SK-N-DZ (cell line): ENCODE data around the gene ACP2.

Experiments used
- DNase-seq: peaks from one replicate; pipeline ENCODE4 v3.0.0-alpha.2; 2015; ENCODE audit warnings: low spot score

The ACP2 gene

GRCh38 chr11:47269002-47269828, 20.6 kb upstream of the ACP2 start:
- peak; percentile 87 for DNase-seq

DNA sequence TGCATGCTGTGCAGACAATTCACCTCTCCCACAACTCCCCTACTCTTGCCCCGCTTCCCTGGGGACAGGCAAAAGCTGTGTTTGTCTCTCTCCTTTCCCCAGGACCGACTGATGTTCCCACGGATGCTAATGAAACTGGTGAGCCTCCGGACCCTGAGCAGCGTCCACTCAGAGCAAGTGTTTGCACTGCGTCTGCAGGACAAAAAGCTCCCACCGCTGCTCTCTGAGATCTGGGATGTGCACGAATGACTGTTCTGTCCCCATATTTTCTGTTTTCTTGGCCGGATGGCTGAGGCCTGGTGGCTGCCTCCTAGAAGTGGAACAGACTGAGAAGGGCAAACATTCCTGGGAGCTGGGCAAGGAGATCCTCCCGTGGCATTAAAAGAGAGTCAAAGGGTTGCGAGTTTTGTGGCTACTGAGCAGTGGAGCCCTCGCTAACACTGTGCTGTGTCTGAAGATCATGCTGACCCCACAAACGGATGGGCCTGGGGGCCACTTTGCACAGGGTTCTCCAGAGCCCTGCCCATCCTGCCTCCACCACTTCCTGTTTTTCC, 19.9 kb upstream of the ACP2 start:
- no peak for DNase-seq

DNA sequence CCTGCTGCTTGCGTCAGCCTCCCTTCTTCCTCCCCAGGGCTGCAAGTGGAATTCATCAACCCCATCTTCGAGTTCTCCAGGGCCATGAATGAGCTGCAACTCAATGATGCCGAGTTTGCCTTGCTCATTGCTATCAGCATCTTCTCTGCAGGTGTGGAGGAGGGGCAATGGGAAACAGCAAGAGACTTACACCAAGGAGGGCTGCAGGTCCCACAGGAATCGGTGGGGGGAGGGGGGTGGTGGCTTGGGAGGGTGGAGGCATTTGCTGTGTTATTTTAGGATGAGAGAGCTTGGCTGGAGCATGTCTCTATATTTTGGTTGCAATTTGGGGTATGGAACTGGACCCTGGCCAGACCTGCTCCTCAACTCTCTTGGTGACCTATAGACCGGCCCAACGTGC, 19.3 kb upstream of the ACP2 start:
- no peak for DNase-seq

DNA sequence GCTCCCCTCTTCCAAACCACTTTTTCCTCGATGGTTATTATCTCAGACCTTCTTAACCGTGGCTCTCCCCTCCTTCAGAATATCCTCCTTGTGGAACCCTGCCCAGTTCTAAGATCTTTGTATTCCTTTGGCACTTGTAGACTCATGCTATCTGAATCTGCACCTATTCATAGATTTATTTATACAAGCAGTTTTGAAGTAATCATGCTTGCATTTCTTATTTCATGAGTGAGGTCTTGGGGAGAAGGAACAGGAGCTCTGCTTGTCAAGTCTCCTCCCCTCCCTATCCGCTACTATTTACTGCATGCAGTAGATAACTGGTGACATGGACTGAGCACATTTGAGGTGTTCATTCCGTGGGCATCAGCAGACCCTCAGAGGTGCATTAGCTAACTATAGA, 15.9 kb upstream of the ACP2 start:
- no peak for DNase-seq

DNA sequence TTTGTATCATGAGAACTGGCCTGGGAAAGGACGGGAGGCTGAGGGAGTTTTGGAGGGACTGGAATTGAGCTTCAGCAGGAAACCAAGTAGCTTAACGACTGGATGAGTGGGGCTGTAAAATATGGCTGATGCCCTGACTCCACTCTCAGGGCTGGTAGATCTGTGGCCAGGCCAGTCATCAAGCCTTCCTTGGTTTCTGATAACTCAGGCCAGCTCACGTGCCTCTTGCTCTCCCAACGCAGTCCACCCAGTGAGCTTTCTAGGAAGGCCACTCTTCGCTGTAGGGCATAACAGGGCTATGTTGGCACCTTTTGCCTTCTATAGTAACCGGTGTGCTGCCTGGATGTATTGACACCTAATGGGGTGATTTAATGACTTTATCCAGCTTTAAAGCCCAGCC, 15.5 kb upstream of the ACP2 start:
- DNase-seq, result no peak

- no peak for DNase-seq
Observed at GRCh38 chr11:47261291-47261800, 12.7 kb upstream of the ACP2 start.

DNA sequence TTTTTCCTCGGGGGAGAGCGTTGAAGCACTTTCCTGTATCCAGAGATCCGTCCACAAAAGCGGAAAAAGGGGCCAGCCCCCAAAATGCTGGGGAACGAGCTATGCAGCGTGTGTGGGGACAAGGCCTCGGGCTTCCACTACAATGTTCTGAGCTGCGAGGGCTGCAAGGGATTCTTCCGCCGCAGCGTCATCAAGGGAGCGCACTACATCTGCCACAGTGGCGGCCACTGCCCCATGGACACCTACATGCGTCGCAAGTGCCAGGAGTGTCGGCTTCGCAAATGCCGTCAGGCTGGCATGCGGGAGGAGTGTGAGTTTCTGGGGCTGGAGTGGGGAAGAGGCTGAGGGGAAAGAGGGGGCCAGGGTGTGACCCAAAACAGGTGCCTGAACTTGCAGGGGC, 11.8 kb upstream of the ACP2 start:
- no peak for DNase-seq

- DNase-seq, result peak; percentile 53
Observed at GRCh38 chr11:47259232-47259977, 10.8 kb upstream of the ACP2 start.

GRCh38 chr11:47258317-47258902, 9.8 kb upstream of the ACP2 start:
- no peak for DNase-seq

GRCh38 chr11:47257517-47258316, 9.1 kb upstream of the ACP2 start, which contains the start of gene NR1H3:
NR1H3 (plus strand) TSS chr11:47257996; CDS start chr11:47259217, 1,221 bp downstream.
- DNase-seq, result peak; percentile 75

- DNase-seq, result no peak
Observed at GRCh38 chr11:47257177-47257516, 8.5 kb upstream of the ACP2 start.

DNA sequence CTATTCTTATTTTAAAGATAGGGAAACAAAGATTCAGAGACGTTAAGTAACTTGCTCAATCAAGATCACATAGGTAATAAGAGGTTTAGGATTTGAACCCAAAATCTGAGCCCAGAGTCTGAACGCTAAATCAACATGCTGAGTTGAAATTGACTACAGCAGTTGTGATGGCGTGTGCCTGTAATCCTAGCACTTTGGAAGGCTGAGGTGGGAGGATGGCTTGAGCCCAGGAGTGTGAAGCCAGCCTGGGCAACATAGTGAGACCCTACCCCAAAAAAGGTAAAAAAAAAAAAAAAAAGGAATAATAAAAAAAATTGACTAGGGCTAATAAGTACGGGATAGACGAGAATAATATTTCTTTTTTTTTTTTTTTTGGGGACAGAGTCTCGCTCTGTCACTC, 7.8 kb upstream of the ACP2 start:
- DNase-seq, result no peak

- no peak for DNase-seq
Observed at GRCh38 chr11:47254386-47254785, 5.8 kb upstream of the ACP2 start.

GRCh38 chr11:47253660-47254059, 5.0 kb upstream of the ACP2 start:
- DNase-seq, result no peak

GRCh38 chr11:47251751-47252150, 3.1 kb upstream of the ACP2 start:
- DNase-seq, result no peak

DNA sequence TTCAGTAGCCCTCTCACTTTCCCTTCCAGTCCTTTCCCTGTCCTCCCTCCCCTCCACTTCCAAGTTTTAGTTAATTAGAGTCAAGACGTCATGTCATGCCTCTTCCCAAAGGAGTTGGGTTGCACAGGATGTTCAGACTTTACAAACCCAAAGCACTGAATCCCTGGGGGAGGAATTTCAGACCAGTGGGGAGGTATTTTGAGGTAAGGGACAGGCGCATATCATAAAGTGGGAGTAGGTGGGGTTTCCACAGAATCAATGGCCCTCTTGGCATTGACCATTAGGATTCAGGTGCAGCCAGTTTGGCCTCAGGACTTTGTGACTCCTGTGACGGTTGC, 733 bp upstream of the ACP2 start:
- no peak for DNase-seq

DNA sequence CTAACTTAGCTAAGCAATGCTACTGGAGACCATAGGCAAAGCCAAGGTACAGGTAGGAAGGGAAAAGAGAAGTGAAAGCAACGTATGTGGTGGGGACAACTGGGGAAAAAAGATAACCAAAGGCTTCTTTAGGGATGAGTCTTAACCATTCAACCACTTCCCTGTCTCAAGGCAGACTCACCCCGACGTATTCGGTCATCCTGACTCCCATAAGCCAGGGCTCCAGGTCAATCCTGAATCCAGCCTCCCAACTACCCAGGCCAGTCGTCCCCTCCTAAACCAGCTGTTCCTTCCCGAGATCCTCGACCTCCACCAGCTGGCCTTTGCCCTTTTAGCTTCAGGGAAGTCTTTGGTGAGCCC, 330 bp downstream of the ACP2 start:
- DNase-seq, result no peak

DNA sequence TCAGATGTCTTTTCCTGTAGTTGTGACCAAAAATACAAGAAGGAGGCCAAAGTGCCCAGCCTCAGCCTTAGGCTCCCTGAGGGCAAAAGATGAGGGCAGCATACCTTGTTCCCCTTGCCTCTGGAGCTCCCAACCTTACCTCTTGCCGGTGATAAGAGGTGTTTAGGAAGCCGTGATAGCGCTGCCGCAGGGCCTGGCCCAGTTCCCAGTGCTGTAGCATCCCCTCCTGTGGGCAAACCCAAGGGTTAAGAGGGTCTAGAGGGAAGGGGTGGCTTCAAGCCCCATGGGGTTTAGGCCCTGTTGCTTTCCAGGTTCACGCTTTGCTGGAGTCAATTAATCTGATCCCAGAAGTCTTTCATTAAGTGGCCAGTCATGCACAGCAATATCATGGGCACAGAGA, 1.1 kb downstream of the ACP2 start:
- no peak for DNase-seq

DNA sequence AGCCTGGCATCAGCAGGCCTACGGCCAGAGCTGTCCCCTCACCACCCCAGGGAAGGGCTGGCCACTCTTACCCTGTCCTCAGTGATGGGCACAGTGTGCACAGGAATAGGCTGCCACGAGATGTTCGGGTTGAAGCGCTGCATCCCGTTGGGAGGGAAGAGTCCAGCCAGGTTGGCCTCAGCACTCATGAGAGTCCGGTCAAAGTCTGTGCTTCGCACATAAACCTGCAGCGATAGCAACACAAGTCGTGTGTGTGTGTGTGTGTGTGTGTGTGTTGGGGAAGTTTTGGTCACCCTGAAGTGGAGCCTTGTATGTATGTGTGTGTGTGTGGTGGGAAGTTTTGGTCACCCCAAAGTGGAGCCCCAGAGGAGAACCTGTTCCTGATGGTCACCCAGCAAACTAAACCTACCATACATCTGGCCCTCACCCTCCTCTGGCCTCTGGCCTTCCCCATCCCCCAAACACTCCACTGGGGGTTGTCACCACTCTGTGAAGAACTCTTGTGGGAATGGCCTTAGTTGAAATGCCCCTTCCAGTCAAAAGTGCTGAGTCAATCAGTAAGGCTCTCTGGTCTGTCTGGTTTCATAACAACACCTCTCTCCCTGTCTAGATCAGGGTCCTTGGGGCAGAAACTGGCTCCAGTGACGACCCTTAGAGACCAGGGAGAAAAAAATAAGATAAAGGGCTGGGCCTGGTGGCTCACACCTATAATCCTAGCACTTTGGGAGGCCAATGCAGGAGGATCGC, 2.8 kb downstream of the ACP2 start:
- DNase-seq, result no peak

GRCh38 chr11:47244448-47245350, 3.9 kb downstream of the ACP2 start:
- DNase-seq, result no peak
